KG1 (cell line): ENCODE results near the gene ALOX5.
"Not testable (repeated sequence)": the region's sequence is repeated elsewhere in the genome, so short reads cannot be mapped to it uniquely, and the experiment has no call there.

Experiments
- DNase-seq: peaks from one replicate; lab custom pipeline; 2025; lab: John Stamatoyannopoulos, UW

Gene ALOX5

GRCh38 chr10:45373576-45374349 is at the start of gene ALOX5:
Gene ALOX5 (plus strand): TSS chr10:45374216. CDS start chr10:45374280, 64 bp downstream.
- DNase-seq = no peak

- DNase-seq = no peak
Observed at GRCh38 chr10:45325116-45325515, 48.9 kb upstream of the ALOX5 start.

- not testable (repeated sequence) for DNase-seq
Observed at GRCh38 chr10:45326864-45327263, 47.2 kb upstream of the ALOX5 start.

GRCh38 chr10:45331824-45332223 is 42.2 kb upstream of the ALOX5 start:
- not testable (repeated sequence) for DNase-seq

GRCh38 chr10:45339894-45340293 is 34.1 kb upstream of the ALOX5 start:
- DNase-seq = no peak

GRCh38 chr10:45340420-45340819 is 33.6 kb upstream of the ALOX5 start:
- not testable (repeated sequence) for DNase-seq

- DNase-seq = not testable (repeated sequence)
Observed at GRCh38 chr10:45346652-45347335, 27.2 kb upstream of the ALOX5 start.

GRCh38 chr10:45347464-45347863 is 26.6 kb upstream of the ALOX5 start:
- DNase-seq = not testable (repeated sequence)

- DNase-seq = not testable (repeated sequence)
Observed at GRCh38 chr10:45348196-45348765, 25.7 kb upstream of the ALOX5 start.

GRCh38 chr10:45353186-45353585 is 20.8 kb upstream of the ALOX5 start:
- no peak for DNase-seq

- DNase-seq = no peak
Observed at GRCh38 chr10:45354261-45354660, 19.8 kb upstream of the ALOX5 start.

GRCh38 chr10:45355494-45355893 is 18.5 kb upstream of the ALOX5 start:
- no peak for DNase-seq

GRCh38 chr10:45358961-45359360 is 15.1 kb upstream of the ALOX5 start:
- DNase-seq = not testable (repeated sequence)

GRCh38 chr10:45361983-45362799 is 11.8 kb upstream of the ALOX5 start:
- DNase-seq = not testable (repeated sequence)

GRCh38 chr10:45367643-45368042 is 6.4 kb upstream of the ALOX5 start:
- not testable (repeated sequence) for DNase-seq

- DNase-seq = no peak
Observed at GRCh38 chr10:45368181-45368580, 5.8 kb upstream of the ALOX5 start.

- DNase-seq = no peak
Observed at GRCh38 chr10:45370202-45370955, 3.6 kb upstream of the ALOX5 start.

GRCh38 chr10:45371560-45371959 is 2.5 kb upstream of the ALOX5 start:
- no peak for DNase-seq

GRCh38 chr10:45372251-45372951 is 1.6 kb upstream of the ALOX5 start:
- DNase-seq = no peak

- DNase-seq = no peak
Observed at GRCh38 chr10:45373003-45373575, 927 bp upstream of the ALOX5 start.
